GM21526 (cell line): Measurements from ENCODE around the gene C19orf81.

Experiments
- ATAC-seq: cut with Tn5 transposase; IDR thresholded peaks from one replicate; pipeline ENCODE4 v1.9.1; 2021; ENCODE audit warnings: moderate library complexity; ENCODE audit not compliant: unreplicated experiment, low FRiP score

Gene C19orf81

GRCh38 chr19:50628551-50628950, 20.7 kb upstream of the C19orf81 start:
- no peak for ATAC-seq

GRCh38 chr19:50629194-50629593, 20.1 kb upstream of the C19orf81 start:
- ATAC-seq, result no peak

- no peak for ATAC-seq
These were observed 19.4 kb upstream of the C19orf81 start for GRCh38 chr19:50629801-50630200.

- no peak for ATAC-seq
These were observed 17.0 kb upstream of the C19orf81 start for GRCh38 chr19:50632151-50632835.

GRCh38 chr19:50633359-50633758, 15.9 kb upstream of the C19orf81 start:
- no peak for ATAC-seq

- ATAC-seq, result no peak
These were observed 15.3 kb upstream of the C19orf81 start for GRCh38 chr19:50633973-50634372.

- no peak for ATAC-seq
These were observed 12.7 kb upstream of the C19orf81 start for GRCh38 chr19:50636317-50637085.

- no peak for ATAC-seq
These were observed 10.6 kb upstream of the C19orf81 start for GRCh38 chr19:50638600-50638999.

GRCh38 chr19:50639121-50640112, 9.8 kb upstream of the C19orf81 start, which contains the start of gene SYT3:
SYT3 (minus strand) TSS chr19:50639881; CDS start chr19:50637411, 2,470 bp downstream.
- no peak for ATAC-seq

GRCh38 chr19:50640368-50640767, 8.9 kb upstream of the C19orf81 start:
- no peak for ATAC-seq

GRCh38 chr19:50644315-50644915, 4.8 kb upstream of the C19orf81 start:
- ATAC-seq, result no peak

GRCh38 chr19:50645107-50645506, 4.1 kb upstream of the C19orf81 start:
- no peak for ATAC-seq

GRCh38 chr19:50646074-50646807, 3.0 kb upstream of the C19orf81 start:
- ATAC-seq, result no peak

GRCh38 chr19:50647879-50648615, 1.2 kb upstream of the C19orf81 start:
- ATAC-seq, result no peak

- ATAC-seq, result no peak
These were observed 586 bp upstream of the C19orf81 start for GRCh38 chr19:50648659-50649058.

GRCh38 chr19:50651174-50651573, 1.9 kb downstream of the C19orf81 start:
- no peak for ATAC-seq

- ATAC-seq, result no peak
These were observed 3.5 kb downstream of the C19orf81 start for GRCh38 chr19:50652722-50653121.

GRCh38 chr19:50654882-50655281, 5.6 kb downstream of the C19orf81 start:
- ATAC-seq, result no peak

- ATAC-seq, result no peak
These were observed 8.0 kb downstream of the C19orf81 start for GRCh38 chr19:50657222-50657669.
